Esophagus squamous epithelium (tissue), 4 donors: ENCODE results near the gene C3.

Source experiments
- POLR2A ChIP-seq, 4 donors: fragments of 450-650 bp; IDR thresholded peaks; one replicate each; pipeline ENCODE4 v1.6.1; 2017; ENCODE audit warnings: antibody characterized with exemption in 4 of 4, mild to moderate bottlenecking in 4 of 4, moderate library complexity in 3 of 4
- TF ChIP-seq, protein P1 (sequence below), 6 experiments: fragments of 450-650 bp in 4 of 6; fragments of 200-600 bp in 2 of 6; sonication (generic) in 2 of 6; IDR thresholded peaks; one replicate each; pipeline ENCODE4 v1.5.1; 2016 to 2019; ENCODE audit warnings: antibody characterized with exemption in 6 of 6, mild to moderate bottlenecking in 4 of 6, moderate library complexity in 4 of 6

DNA sequence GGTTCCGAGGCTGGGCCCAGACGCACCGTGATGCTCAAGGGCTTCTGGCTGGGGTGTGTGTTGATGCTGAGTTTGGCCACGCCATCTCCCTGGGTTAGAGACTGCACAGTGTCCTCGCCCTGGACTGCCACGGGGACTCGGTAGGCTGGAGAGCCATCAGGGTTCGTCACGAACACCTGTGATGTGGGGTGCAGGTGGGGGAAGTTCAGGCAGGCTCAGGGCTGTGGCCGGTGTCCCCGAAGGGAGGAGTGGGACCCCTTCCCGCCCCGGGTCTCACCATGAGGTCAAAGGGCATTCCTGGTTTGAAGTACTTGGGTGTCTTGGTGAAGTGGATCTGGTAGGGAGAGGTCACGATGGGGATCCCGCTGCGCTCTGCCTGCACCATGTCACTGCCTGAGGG is 8.2 kb downstream of the C3 start:
- TF ChIP-seq, protein P1, sequence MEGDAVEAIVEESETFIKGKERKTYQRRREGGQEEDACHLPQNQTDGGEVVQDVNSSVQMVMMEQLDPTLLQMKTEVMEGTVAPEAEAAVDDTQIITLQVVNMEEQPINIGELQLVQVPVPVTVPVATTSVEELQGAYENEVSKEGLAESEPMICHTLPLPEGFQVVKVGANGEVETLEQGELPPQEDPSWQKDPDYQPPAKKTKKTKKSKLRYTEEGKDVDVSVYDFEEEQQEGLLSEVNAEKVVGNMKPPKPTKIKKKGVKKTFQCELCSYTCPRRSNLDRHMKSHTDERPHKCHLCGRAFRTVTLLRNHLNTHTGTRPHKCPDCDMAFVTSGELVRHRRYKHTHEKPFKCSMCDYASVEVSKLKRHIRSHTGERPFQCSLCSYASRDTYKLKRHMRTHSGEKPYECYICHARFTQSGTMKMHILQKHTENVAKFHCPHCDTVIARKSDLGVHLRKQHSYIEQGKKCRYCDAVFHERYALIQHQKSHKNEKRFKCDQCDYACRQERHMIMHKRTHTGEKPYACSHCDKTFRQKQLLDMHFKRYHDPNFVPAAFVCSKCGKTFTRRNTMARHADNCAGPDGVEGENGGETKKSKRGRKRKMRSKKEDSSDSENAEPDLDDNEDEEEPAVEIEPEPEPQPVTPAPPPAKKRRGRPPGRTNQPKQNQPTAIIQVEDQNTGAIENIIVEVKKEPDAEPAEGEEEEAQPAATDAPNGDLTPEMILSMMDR (IDR thresholded peaks at IDR 0.05) = no peak
- TF ChIP-seq POLR2A (IDR thresholded peaks at IDR 0.05) = no peak
